Endothelial cell of umbilical vein (primary cell): ENCODE measurements around the gene JCHAIN. TPM values are rescaled to one million over a fixed set of nuclear protein-coding genes. Genes with fewer than 3 reads are reported as not detected.

ENCODE experiments used
- BruUV-seq: library from RNA; stranded (reverse); fragments of 400-500 nt; replicated peaks from 2 replicates; lab custom pipeline; 2021; lab: Mats Ljungman, UMichigan
- CTCF ChIA-PET: fragments of 300-600, 350-600 bp; sonication (Branson Sonifier 250); formaldehyde crosslinking; loops from one replicate; lab custom pipeline; 2021; ENCODE audit warnings: antibody characterized with exemption, inconsistent platforms; lab: Charles Lee
- POLR2A ChIA-PET: fragments of 300-600, 350-600 bp; sonication (Branson Sonifier 250); formaldehyde crosslinking; loops from one replicate; lab custom pipeline; 2021; ENCODE audit warnings: antibody characterized with exemption, inconsistent platforms; lab: Charles Lee
- DNase-seq: peaks from one replicate; pipeline ENCODE4 v3.0.0-alpha.2; 2011; ENCODE audit warnings: low read depth, low spot score
- FAIRE-seq: peaks from 2 replicates; lab custom pipeline; 2011; peaks lifted over from hg19 to GRCh38; lab: Jason Lieb, UNC
- H2AFZ ChIP-seq: 2 replicates; pipeline ENCODE4 v1.6.0; 2012; ENCODE audit warnings: low read depth, low read length, control low read depth, inconsistent platforms
- H3K27ac ChIP-seq: 2 replicates; pipeline ENCODE4 v1.5.1; 2011; ENCODE audit warnings: low read depth, mild to moderate bottlenecking, control low read depth, low read length, moderate library complexity; ENCODE audit not compliant: insufficient read depth
- H3K27me3 ChIP-seq, 2 experiments: 2 replicates each; pipeline versions ENCODE4 v1.6.0 to v1.6.1; 2011; ENCODE audit warnings: low read length in 2 of 2, mixed read lengths in 1 of 2; ENCODE audit not compliant: control insufficient read depth in 2 of 2, insufficient read depth in 2 of 2
- H3K36me3 ChIP-seq, 2 experiments: 2 replicates in 1 of 2; 3 replicates in 1 of 2; pipeline ENCODE4 v1.5.1; 2011; ENCODE audit warnings: low read length in 2 of 2, mild to moderate bottlenecking in 1 of 2, moderate library complexity in 1 of 2; ENCODE audit not compliant: control insufficient read depth in 2 of 2, insufficient read depth in 2 of 2; ENCODE audit errors: extremely low read depth in 1 of 2
- H3K4me1 ChIP-seq: 3 replicates; pipeline ENCODE4 v1.5.1; 2011; ENCODE audit warnings: mild to moderate bottlenecking, low read length; ENCODE audit not compliant: control insufficient read depth, insufficient read depth; ENCODE audit errors: extremely low read depth
- H3K4me2 ChIP-seq: 2 replicates; pipeline ENCODE4 v1.6.1; 2011; ENCODE audit warnings: low read length, control low read depth, mixed read lengths; ENCODE audit not compliant: insufficient read depth
- H3K4me3 ChIP-seq, 3 experiments: fragments of 200-600 bp in 1 of 3; sonication (generic), shearing (Covaris generic) in 1 of 3; replicated peaks in 1 of 3; 2 replicates each; pipeline ENCODE4 v1.5.1; 2011 to 2016; ENCODE audit warnings: control low read depth in 3 of 3, low read length in 3 of 3, mild to moderate bottlenecking in 2 of 3, inconsistent platforms in 1 of 3, low read depth in 1 of 3, moderate library complexity in 1 of 3; ENCODE audit not compliant: insufficient read depth in 1 of 3
- H3K79me2 ChIP-seq: 2 replicates; pipeline ENCODE4 v1.6.0; 2012; ENCODE audit warnings: low read length, inconsistent platforms; ENCODE audit not compliant: control insufficient read depth, insufficient read depth
- H3K9ac ChIP-seq: replicated peaks from 2 replicates; pipeline ENCODE3; 2011; ENCODE audit warnings: low read length, control low read depth; ENCODE audit not compliant: insufficient read depth; ENCODE audit errors: extremely low read depth
- H3K9me1 ChIP-seq: replicated peaks from 3 replicates; pipeline ENCODE4 v1.6.0; 2011; ENCODE audit warnings: mild to moderate bottlenecking, low read length; ENCODE audit not compliant: control insufficient read depth, insufficient read depth; ENCODE audit errors: extremely low read depth
- H3K9me3 ChIP-seq: replicated peaks from 2 replicates; pipeline ENCODE4 v1.5.1; 2012; ENCODE audit warnings: low read length, inconsistent platforms; ENCODE audit not compliant: control insufficient read depth, insufficient read depth
- H4K20me1 ChIP-seq: replicated peaks from 2 replicates; pipeline ENCODE3; 2011; ENCODE audit warnings: mild to moderate bottlenecking, low read length; ENCODE audit not compliant: control insufficient read depth, insufficient read depth; ENCODE audit errors: extremely low read depth
- CTCF ChIP-seq, 2 donors: IDR thresholded peaks; 1 replicate in 1 of 2; 2 replicates in 1 of 2; pipeline ENCODE4 v1.5.1; 2011; ENCODE audit warnings: low read length in 2 of 2, mild to moderate bottlenecking in 2 of 2, moderate library complexity in 2 of 2, control low read depth in 1 of 2, inconsistent platforms in 1 of 2, low read depth in 1 of 2; ENCODE audit not compliant: insufficient read depth in 1 of 2; ENCODE audit errors: extremely low read depth in 1 of 2
- EZH2 ChIP-seq: IDR thresholded peaks from 2 replicates; pipeline ENCODE4 v1.6.1; 2012; ENCODE audit warnings: borderline replicate concordance, low read depth, mild to moderate bottlenecking, moderate library complexity, low read length, inconsistent platforms; ENCODE audit not compliant: severe bottlenecking
- FOS ChIP-seq: IDR thresholded peaks from 2 replicates; pipeline ENCODE4 v1.6.1; 2011; ENCODE audit warnings: mild to moderate bottlenecking, low read length, moderate library complexity, borderline replicate concordance; ENCODE audit not compliant: insufficient read depth
- GATA2 ChIP-seq: IDR thresholded peaks from 2 replicates; pipeline ENCODE4 v1.7.0; 2011; ENCODE audit warnings: low read depth, mild to moderate bottlenecking, moderate library complexity, mixed read lengths, low read length; ENCODE audit not compliant: insufficient read length, insufficient read depth
- JUN ChIP-seq: IDR thresholded peaks from 2 replicates; pipeline ENCODE4 v1.6.1; 2011; ENCODE audit warnings: borderline replicate concordance, low read depth; ENCODE audit not compliant: insufficient read length, insufficient read depth
- MAX ChIP-seq: IDR thresholded peaks from 2 replicates; pipeline ENCODE4 v1.6.1; 2011; ENCODE audit not compliant: insufficient read depth, insufficient read length
- MYC ChIP-seq: IDR thresholded peaks from one replicate; pipeline ENCODE4 v1.6.1; 2011; ENCODE audit warnings: mild to moderate bottlenecking, low read depth, low read length
- POLR2A ChIP-seq: IDR thresholded peaks from 2 replicates; pipeline ENCODE4 v1.6.1; 2012; ENCODE audit warnings: low read depth, mild to moderate bottlenecking, control low read depth, low read length
- POLR2AphosphoS5 ChIP-seq: IDR thresholded peaks from 2 replicates; pipeline ENCODE4 v1.6.1; 2012; ENCODE audit warnings: low read depth, mild to moderate bottlenecking, control low read depth, low read length, moderate library complexity; ENCODE audit not compliant: insufficient read depth
- dilution Hi-C: fragments of 300-500 bp; cut with MboI; formaldehyde crosslinking; loops from one replicate; pipeline ENCODE4 v1.15.0; 2019; ENCODE audit warnings: low sequenced_read_pairs; ENCODE audit not compliant: extremely low pct_ligation_motif_present
- intact Hi-C: fragments of 100-400 bp; cut with micrococcal nuclease; formaldehyde crosslinking; loops from one replicate; pipeline ENCODE4 v1.10.0; 2022
- polyA plus RNA-seq, 4 experiments: library from polyadenylated mRNA; depleted of rRNA in 3 of 4; stranded (reverse) in 3 of 4; unstranded in 1 of 4; fragments of >200 nt; gene quantifications; 2 replicates each; pipeline versions ENCODE4 v1.2.1 to v1.2.3, GENCODE V29; 2011 to 2012; ENCODE audit warnings: missing spikeins in 1 of 4
- total RNA-seq: library from RNA; stranded (reverse); gene quantifications from 2 replicates; pipeline ENCODE4 v1.2.3, GENCODE V29; 2021

Gene JCHAIN
- total and polyA plus RNA-seq, 2 donors (not counting 3 experiments of a cell fraction or from before 2014, with no cell fraction given): not detected

GRCh38 chr4:70658418-70658817 is 7.9 kb downstream of the JCHAIN start:
- Histone ChIP-seq H3K4me3 (no peak overlapping the region), H3K9me3 (no peaks in the 10 kb centered on the region), H3K9ac (no peak overlapping the region), H3K4me2 (no peak overlapping the region), H3K36me3 (no peaks in the 10 kb centered on the region), H2AFZ (peak overlapping the region; percentile 36), H3K9me1 (no peaks in the 10 kb centered on the region), H3K27ac (no peak overlapping the region), H3K27me3 (peaks cover 0 to 6% of the 10 kb centered on the region in 2 experiments), H3K79me2 (no peaks in the 10 kb centered on the region), H4K20me1 (no peaks in the 10 kb centered on the region), H3K4me1 (no peaks in the 10 kb centered on the region)
- TF ChIP-seq FOS: no peak
- TF ChIP-seq POLR2AphosphoS5: no peak
- no peak for TF ChIP-seq GATA2
- no peak for TF ChIP-seq CTCF (IDR thresholded peaks at IDR 0.05; ENCODE audit: extremely low read depth in 1 of 2, insufficient read depth in 1 of 2, low read depth in 1 of 2, low read length in 2 of 2)
- TF ChIP-seq EZH2: no peak
- no peak for TF ChIP-seq MAX
- TF ChIP-seq MYC: no peak
- TF ChIP-seq JUN: no peak
- TF ChIP-seq POLR2A: no peak
- DNase-seq: no peak
- ChIA-PET CTCF (interaction anchor here (1.0 kb wide), 1 partner anchor 351 kb away, joined by 8 read pairs; no protein-coding TSS in a partner anchor), POLR2A (no interaction called here)
- FAIRE-seq: no peak
- dilution Hi-C loops (no loop called here), intact Hi-C loops (loop anchor here (10.0 kb wide), 1 partner anchor 526 kb away; no protein-coding TSS in a partner anchor)
- no TSS peak for BruUV-seq
